Hematopoietic multipotent progenitor cell treated with erythropoietin and hydrocortisone succinate and interleukin-3 and kit ligand, for 4 days (in vitro differentiated cells): ENCODE measurements around the gene CDK17.
"Not testable (repeated sequence)": the region's sequence is repeated elsewhere in the genome, so short reads cannot be mapped to it uniquely, and the experiment has no call there.

Source experiments
- DNase-seq: peaks from one replicate; pipeline ENCODE4 v3.0.0-alpha.2; 2015

CDK17 gene

GRCh38 chr12:96383991-96384390 lies 16.2 kb downstream of the CDK17 start:
- peak; percentile 32 for DNase-seq

- DNase-seq: no peak
Measured at GRCh38 chr12:96383371-96383770, 16.9 kb downstream of the CDK17 start.

- not testable (repeated sequence) for DNase-seq
Measured at GRCh38 chr12:96379743-96380142, 20.5 kb downstream of the CDK17 start.

- no peak for DNase-seq
Measured at GRCh38 chr12:96378319-96378718, 21.9 kb downstream of the CDK17 start.

- no peak for DNase-seq
Measured at GRCh38 chr12:96376865-96377264, 23.4 kb downstream of the CDK17 start.

GRCh38 chr12:96375841-96376604 lies 24.2 kb downstream of the CDK17 start:
- DNase-seq: peak; percentile 86

- peak; percentile 49 for DNase-seq
Measured at GRCh38 chr12:96375170-96375569, 25.1 kb downstream of the CDK17 start.

GRCh38 chr12:96371790-96372699 lies 28.2 kb downstream of the CDK17 start:
- DNase-seq: no peak

- peak; percentile 57 for DNase-seq
Measured at GRCh38 chr12:96371138-96371789, 29.0 kb downstream of the CDK17 start.

GRCh38 chr12:96368687-96369086 lies 31.6 kb downstream of the CDK17 start:
- no peak for DNase-seq

- no peak for DNase-seq
Measured at GRCh38 chr12:96368233-96368632, 32.0 kb downstream of the CDK17 start.

- DNase-seq: no peak
Measured at GRCh38 chr12:96366381-96366654, 33.9 kb downstream of the CDK17 start.

GRCh38 chr12:96365604-96366380 lies 34.4 kb downstream of the CDK17 start:
- DNase-seq: no peak

- no peak for DNase-seq
Measured at GRCh38 chr12:96364092-96364700, 36.0 kb downstream of the CDK17 start.

GRCh38 chr12:96361074-96361473 lies 39.2 kb downstream of the CDK17 start:
- DNase-seq: no peak

GRCh38 chr12:96360550-96360949 lies 39.7 kb downstream of the CDK17 start:
- no peak for DNase-seq

- DNase-seq: no peak
Measured at GRCh38 chr12:96359328-96359727, 40.9 kb downstream of the CDK17 start.

GRCh38 chr12:96356831-96357230 lies 43.4 kb downstream of the CDK17 start:
- no peak for DNase-seq

- no peak for DNase-seq
Measured at GRCh38 chr12:96354844-96355534, 45.2 kb downstream of the CDK17 start.

- no peak for DNase-seq
Measured at GRCh38 chr12:96354326-96354725, 45.9 kb downstream of the CDK17 start.

GRCh38 chr12:96352161-96352835 lies 47.9 kb downstream of the CDK17 start:
- no peak for DNase-seq
